ENCODE measurements around the gene SOCS6. TPM values are rescaled to one million over a fixed set of nuclear protein-coding genes. Genes with fewer than 3 reads are reported as not detected.

SOCS6 gene
- total and polyA plus RNA-seq, 2 of the 13 experiments (the other 11 are each of a cell fraction or from before 2014, with no cell fraction given), result 18.6 to 38.3 TPM

- TF ChIP-seq ZNF414 (CRISPR knock-in tag; IDR thresholded peaks at IDR 0.05) (0 out of 2 replicates have a peak, but pooled peaks have one; percentile 50), ZBTB43 (CRISPR knock-in tag; conservative IDR thresholded peaks at IDR 0.05) (peak; percentile 60; the same call in 1 of the 2 replicates), GFI1 (CRISPR knock-in tag; IDR thresholded peaks at IDR 0.05; ENCODE audit: borderline replicate concordance) (0 out of 2 replicates have a peak, but pooled peaks have one; percentile 65), SSRP1 (CRISPR knock-in tag; IDR thresholded peaks at IDR 0.05) (0 out of 2 replicates have a peak, but pooled peaks have one; percentile 17), ZNF101 (CRISPR knock-in tag; IDR thresholded peaks at IDR 0.05; ENCODE audit: borderline replicate concordance, low read depth) (no peak), ZNF331 (CRISPR knock-in tag; IDR thresholded peaks at IDR 0.05) (no peak; the same call in 1 of the 2 replicates), NCOA2 (CRISPR knock-in tag; IDR thresholded peaks at IDR 0.05) (peak; percentile 89), SMAD9 (CRISPR knock-in tag; IDR thresholded peaks at IDR 0.05) (no peak), ZMAT3 (CRISPR knock-in tag; conservative IDR thresholded peaks at IDR 0.05) (no peak), RAD21 (CRISPR knock-in tag; IDR thresholded peaks at IDR 0.05) (peak; percentile 14; the same call in 1 of the 2 replicates), ZBTB20 (CRISPR knock-in tag; IDR thresholded peaks at IDR 0.05; ENCODE audit: borderline replicate concordance, low read depth) (peak; percentile 29; the same call in 1 of the 2 replicates), ZNF329 (CRISPR knock-in tag; IDR thresholded peaks at IDR 0.05; ENCODE audit: low read depth) (no peak), HOMEZ (CRISPR knock-in tag; IDR thresholded peaks at IDR 0.05; ENCODE audit: low read depth) (peak; percentile 72; the same call in 1 of the 2 replicates), NFE2L1 (CRISPR knock-in tag; IDR thresholded peaks at IDR 0.05; ENCODE audit: borderline replicate concordance) (no peak), ZNF878 (CRISPR knock-in tag; IDR thresholded peaks at IDR 0.05) (0 out of 2 replicates have a peak, but pooled peaks have one; percentile 68), THRA (CRISPR knock-in tag; IDR thresholded peaks at IDR 0.05; ENCODE audit: borderline replicate concordance) (peak; percentile 69), ARID5B (CRISPR knock-in tag; IDR thresholded peaks at IDR 0.05) (peak; percentile 91)
These were observed 47.3 kb downstream of the SOCS6 start (continued) for GRCh38 chr18:70335892-70336726.

Data from HepG2 (cell line).